CD4-positive, alpha-beta T cell treated with Interleukin-4 for 4 hours (primary cell): ENCODE data around the gene COG6.

Experiments
- DNase-seq: peaks from one replicate; pipeline ENCODE4 v3.0.0-alpha.2; 2020

The COG6 gene

DNA sequence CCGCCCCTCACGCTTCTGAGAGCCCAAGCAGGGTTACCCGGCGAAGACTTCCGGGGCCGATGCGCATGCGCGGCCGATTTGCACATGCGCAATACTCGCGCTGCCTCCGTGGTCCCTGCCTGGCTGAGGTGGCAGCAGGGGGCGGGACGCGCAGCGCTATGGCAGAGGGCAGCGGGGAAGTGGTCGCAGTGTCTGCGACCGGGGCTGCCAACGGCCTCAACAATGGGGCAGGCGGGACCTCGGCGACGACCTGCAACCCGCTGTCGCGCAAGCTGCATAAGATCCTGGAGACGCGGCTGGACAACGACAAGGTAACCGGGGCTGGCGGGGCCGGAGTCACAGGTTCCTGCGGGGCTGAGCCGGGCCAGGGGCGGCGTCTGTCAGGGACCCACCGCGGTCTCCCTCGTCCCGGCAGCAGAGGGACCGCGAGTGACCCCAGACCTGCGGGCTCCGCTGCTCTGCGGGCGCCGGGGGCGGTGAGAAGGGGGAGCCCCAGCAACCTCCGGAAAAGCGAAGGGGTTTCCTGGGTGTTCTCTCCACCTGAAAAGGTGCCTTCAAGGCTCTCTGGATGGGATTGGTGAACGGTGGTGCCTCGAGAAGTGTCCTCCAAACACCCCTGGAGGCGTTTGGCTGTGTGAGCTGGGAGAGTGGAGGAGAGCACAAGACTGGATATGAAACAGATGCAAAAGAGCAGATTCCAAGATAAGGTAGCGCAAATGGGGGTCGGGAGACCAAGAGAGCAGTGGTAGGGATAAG, at the start of gene COG6:
TSS of gene COG6 (plus strand) at position 94 of the 756 bp plus-strand sequence. CDS start at position 159, 65 bp downstream.
- DNase-seq: peak; percentile 92

DNA sequence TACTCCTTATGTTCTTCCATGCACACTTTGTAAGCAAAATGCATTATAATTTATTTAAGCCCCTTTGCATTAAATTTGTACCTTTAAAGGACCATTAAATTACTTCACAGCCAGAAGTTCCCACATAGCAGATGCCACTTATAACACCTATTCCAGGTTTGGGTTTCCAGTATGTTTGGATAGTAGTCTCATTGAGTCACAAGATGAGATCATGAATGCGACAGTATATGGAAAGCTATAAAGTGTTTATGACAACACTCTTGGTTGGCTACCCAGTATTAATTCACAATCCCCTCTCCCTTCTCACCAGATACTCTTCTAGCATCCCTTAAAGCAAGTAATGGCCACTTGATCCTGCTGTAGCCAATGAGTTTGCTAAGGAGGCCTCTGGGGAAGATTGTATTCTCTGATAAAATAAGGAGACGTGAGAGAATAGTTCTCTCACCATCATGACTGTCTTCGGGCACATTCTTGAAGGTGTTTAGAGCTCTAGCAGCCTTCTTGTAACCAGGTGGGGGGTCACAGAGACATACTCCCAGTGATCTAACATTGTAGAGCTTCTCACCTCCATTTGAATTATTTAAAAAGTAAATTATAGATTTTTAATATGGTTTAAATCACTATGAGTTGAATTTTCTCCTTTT, 49.7 kb upstream of the COG6 start:
- no peak for DNase-seq

DNA sequence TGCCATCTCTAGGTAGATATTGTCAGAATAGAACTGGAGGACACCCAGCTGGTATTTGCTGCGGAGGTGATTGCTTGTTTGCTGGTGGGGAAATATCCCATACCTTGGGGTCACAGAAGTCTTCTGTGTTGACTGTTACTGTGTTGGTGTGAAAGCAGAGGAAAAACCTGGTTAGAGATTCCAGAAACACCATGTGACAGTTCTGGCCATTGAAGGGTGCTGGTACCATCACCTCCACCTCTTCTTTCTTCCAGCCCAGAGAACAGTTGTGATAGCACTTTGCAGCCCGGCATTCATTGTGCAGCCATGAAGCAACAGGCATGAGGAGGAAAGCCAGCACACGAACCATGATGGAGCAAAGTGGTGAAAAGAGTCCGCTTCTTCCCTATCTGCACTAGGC, 47.6 kb upstream of the COG6 start:
- no peak for DNase-seq

DNA sequence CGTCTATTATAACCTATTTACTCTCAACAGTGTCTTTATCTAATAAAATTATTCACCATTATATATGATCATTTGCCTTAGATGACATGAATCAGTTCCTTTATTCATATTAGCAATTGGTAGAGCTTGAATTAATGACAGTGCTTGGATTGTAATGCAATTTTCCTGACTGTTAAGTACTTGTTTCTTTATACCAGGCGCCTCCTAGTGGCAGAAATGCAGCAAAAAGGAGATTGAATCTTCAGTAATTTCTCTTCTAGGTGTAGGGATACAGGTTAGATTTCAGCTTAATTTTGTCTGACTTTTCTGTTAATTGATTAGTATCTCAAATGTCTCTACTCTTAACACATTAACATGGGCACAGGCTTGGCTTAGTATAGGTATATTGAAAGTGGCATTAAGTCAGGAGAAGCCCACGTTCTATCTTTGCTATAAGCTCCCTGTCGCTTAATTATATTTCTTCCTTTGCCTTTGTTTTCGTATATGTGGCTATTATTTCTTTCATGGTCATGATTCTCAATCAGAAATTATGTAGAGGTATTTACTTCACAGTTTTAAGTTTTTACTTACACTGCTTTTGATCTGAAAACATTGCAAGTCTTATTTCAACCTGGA, 43.3 kb upstream of the COG6 start:
- DNase-seq: peak; percentile 69

DNA sequence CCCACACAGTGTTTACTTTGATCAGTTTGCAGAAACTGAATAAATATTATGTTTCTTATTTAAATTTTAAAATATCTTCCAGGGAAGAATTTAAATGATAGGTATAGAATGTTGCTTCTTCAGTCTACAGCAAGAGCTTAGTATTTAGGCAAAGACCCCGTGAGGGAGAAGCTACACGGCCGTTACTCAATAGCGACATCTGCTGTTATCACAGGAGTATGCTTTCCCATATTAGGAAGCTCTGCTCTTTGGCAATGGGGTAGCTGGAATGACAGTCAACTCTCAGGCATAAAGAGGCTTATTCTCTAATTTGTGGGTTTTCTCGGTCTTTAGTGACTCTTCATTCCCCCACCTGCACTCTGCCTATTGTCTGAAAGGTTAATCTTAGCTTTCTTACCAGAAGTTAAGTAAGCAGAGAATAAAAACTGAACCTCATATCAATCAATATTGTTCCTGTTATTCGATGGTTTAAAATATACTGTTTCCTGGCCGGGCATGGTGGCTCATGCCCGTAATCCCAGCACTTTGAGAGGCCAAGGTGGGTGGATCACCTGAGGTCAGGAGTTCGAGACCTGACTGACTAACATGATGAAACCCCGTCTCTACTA, 39.3 kb upstream of the COG6 start:
- peak; percentile 52 for DNase-seq

DNA sequence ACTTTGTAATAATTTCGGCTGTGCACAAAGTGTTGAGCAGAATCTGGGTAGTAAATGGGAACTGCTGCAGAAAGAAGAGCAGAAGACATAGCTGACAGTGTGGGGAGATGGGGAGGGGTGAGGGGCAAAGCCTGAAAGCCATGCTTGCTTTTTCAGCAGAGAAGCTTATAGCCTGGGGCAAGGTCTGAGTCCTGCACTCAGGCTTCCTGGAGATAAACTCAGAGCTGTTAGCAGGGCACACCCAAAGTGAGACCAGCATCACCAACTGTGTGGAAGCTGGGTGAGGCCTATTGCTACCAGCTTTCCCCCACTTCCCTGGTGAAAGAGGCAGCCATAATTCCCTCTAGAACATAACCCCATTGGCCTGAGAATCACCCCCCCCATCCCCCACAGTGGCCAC, 36.9 kb upstream of the COG6 start:
- DNase-seq: no peak

DNA sequence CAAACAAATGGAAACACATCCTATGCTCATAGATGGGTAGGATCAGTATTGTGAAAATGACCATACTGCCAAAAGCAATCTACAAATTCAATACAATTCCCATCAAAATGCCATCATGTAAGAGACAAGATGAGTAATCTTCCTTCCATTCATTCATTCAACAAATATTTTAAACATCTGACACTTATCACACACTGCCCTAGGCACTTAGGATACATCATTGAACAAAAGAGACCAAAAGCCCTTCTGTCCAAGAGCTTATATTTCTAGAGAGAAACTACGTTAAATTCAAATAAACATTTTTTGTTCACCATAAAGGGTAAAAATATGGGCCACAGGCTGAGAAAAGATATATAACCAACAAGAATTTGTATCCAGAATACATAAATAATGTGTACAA, 32.0 kb upstream of the COG6 start:
- DNase-seq: no peak

DNA sequence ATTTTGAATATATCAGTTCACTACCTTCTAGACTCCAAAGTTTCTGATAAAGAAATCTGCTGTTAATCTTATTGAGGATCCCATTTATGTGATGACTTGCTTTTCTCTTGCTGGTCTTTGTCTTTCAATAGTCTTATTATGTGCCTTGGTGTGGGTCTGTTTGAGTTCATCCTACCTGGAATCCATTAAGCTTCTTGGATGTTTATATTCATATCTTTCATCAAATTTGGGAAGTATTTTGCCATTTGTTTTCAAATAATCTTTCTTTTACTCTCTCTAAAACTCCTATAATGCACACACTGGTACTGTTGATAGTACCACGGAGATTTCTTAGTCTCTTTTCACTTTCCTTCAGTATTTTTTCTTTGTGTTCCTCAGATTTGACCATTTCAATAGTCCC, 24.2 kb upstream of the COG6 start:
- no peak for DNase-seq

DNA sequence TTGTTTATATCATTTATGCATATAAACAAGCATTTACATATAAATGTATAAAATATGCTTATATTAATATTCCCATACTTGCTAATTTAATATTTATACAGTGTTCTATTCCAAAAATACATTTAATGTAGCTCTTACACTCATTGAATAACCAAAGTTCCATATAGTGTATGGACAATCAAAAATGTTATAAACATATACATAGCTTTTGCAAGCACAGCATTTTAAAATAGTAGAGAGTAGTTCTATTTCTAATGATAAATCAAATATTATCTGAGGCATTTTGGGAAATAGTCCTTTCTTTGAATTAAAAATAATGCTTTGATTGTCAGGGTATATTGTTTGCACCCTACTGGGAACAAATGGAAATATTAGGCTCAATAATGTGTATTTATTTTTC, 22.5 kb upstream of the COG6 start:
- DNase-seq: no peak

DNA sequence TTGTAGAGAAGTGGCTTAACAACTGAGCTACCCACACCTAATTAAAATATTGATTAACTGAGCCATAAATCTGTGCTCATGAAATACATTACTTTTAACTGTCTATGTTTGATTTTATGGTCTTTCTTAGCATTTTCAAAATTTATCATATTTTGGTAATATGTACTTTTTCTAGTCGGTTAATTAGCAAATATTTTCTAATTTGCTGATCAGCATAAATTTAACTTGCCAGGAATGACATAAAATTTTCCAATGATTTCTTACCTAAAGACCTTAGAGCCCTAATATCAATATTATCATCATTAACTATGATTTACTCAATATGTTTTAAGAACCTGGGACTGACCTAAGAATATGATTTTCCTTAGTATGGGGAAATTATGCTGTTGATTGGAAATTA, 19.9 kb upstream of the COG6 start:
- DNase-seq: no peak

DNA sequence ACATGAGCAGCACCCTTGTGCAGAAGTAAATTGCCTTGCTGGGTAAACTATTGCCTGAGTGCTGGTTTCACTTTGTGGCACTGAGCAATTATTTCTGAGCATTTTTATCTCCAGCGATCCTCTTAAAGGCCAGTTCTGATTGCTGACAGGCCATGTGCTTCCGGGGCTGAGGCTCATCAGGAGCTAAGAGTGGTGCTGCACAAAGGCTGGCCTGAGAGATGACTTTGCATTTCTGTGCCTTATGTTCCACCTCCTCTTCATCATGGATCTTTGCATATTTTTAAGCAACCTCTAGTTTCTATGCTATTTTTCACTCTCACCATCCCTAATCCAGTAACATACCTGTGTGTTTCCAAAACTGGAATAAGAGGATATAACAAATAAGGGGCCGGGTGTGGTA, 17.6 kb upstream of the COG6 start:
- DNase-seq: no peak

DNA sequence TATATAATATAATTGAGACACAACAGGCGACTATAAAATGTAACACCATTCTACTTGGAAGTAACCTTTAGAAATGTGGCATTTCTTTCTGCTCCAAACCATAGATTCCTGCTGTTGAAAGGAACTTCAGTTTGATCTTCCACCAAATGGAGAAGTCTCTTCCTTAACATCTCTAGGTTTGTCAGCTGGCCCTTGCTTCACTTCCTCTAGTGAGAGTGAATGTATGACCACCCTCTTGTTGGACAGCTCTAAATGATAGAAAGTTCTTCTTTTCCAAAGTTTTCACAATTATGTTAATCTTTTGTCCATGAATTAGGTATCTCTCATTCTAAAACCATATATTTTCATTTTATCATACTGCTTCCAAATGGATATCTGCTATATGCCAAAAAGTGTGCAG, 13.8 kb upstream of the COG6 start:
- no peak for DNase-seq

DNA sequence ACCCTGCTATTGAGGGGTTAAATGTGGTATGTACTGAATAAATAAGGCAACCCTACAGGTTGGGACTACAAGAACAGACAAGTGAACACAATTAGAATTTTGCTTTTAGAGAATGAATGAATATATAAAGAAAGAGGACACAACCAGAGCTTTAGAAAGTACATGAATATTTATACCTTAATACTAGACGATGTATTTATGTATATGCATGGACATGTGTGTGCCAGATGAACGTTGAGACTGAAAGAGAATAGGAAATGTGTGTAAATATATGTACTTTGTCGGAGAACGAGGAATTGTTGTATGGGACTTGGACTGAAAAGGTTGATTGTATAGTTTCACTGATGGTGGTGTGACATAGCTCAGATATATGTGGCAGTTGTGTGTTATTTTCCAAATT, 9.3 kb upstream of the COG6 start:
- no peak for DNase-seq

DNA sequence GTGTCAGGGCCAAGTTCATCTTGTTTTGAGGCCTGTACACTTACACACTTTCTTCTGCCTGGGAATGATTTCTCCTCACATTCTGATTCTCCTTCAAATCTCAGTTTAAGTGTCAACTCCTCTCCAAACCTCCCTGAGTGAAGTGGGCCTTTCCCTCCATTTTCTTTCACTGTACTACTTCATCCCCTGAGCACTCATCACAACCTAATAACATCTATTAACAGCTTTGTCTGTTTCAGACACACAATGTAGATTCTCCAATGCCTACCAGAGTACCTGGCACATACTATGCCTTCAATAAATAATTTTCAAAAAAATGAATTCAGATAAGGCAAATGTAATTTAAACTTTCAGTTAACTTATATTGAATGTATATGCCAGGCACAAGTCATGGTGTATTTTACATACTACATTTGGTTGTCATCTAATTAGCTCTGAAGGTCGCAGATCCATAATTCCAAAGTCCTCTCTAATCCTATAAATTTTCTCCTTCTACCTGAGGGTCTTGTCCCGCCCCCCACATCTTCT, 357 bp upstream of the COG6 start:
- no peak for DNase-seq

DNA sequence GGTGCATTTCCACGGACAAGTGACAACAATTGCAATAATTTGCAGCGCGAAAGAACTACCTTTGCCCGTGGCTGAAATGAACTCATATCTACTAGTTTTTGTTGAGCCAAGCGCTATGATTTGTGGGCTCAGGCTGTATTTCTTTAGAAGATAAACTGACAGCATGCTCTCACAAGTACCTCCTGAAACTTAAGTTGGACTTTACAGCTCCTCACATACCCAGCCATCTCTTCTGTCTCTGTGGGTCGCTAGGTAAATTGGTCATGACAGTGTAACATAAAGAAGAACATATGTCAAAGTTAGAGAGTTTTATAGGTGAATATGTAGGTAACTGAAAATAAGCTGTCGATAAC, 839 bp downstream of the COG6 start:
- DNase-seq: no peak

DNA sequence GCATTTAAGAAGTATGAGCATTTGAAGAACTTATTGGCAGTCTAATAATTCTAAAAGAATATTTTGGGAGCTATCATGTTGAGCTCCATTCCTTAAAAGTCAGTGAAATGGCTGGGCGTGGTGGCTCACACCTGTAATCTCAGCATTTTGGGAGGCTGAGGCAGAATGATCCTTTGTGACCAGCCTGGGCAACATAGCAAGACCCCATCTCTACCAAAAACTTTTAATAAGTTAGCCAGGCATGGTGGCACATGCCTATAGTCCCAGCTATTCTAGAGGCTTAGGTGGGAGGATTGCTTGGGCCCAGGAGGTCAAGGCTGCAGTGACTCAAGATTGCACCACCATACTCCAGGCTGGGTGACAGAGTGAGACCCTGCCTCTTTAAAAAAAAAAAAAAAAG, 8.0 kb downstream of the COG6 start:
- DNase-seq: no peak

DNA sequence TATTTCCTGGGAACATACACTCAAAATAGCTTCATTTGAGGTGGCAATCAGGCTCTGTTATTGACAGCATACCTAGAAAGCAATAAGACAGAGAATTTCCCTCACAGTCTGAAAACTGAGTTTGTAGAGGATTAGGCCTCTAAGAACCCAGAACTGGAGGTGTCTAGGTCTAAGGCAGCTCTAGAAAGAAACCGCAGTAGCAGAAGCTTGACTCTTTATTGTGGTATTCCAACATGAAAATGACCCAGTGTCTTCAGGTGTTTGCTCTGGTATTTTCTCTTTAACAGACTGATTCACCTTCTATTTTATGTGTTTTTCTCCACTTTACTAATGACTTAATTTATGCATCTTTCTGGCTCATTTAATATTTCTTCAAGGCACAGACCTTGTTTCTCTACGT, 8.5 kb downstream of the COG6 start:
- no peak for DNase-seq

DNA sequence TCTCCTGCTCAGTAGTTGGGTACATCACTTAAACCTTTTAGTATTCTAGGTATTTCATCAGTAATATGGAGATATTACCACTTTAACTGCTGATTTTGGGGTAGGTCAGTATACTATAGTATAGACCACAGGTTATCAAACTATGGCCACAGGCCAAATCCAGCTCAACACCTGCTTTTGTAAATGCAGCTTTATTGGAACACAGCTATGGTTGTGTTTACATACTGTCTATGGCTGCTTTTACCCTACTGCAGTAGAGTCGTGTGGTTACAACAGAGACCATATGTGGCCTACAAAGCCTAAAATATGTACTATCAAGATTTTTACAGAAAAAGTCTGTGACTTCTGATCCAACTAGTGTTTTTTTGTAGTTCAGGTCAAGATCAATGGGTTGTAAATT, 10.3 kb downstream of the COG6 start:
- DNase-seq: no peak

DNA sequence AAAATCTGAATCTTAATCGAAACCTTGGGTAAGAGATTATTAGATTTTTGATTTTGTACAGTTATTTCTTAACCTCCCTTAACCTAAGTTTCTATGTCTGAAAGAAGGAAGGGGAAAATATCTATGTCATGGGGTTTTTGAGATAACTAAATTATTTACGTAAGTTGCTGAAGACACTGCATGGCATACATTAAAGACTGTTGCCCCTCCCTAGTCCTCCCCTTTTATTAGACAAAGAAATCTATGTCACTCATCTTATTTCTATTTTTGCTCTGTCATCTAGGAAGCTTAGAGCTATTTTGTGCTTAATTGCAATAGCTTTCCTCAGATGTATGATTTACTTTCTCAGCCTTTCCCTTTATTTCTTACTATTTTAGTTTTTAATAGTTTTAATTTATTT, 15.0 kb downstream of the COG6 start:
- no peak for DNase-seq

DNA sequence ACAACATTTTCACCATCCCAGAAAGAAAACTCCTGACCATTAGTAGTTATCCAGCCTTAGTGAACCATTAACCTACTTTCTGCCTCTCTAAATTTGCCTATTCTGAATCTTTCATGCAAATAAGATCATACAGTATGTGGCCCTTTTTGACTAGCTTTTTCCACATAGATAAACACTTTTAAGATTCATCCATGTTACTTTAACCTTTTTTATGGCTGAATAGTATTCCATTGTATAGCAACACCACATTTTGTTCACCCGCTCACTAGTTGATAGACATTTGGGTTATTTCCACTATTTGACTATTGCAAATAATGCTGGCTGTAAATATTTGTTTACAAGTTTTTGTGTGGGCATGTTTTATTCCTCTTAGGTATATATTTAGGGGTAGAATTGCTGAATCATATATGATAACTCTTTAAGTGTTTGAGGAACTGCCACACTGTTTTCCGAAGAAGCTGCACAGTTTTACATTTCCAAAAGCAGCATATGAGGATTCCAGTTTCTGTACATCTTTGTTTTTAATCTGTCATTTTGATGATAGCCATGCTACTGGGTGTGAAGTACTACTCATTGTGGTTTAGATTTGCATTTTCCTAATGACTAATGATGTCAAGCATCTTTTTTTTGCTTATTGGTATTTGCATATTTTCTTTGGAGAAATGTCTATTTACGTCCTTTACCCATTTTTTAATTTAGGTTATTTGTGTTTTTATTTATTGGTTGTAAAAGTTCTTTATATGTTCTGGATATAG, 17.1 kb downstream of the COG6 start:
- no peak for DNase-seq

DNA sequence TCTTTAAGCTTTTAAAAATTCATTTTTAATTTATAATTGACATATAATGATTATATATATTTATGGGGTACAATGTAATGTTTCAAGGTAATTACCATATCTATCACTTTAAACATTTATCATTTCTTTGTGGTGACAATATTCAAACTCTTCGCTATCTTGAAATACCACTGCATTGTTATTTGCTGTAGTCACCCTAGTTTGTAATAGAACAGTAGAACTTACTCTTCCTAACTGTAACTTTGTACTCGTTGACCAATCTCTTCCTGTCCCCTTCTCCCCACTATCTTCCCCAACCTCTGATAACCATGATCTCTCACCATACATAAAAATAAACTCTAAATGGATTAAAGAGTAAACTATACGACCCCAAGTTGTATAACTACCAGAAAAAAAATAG, 20.4 kb downstream of the COG6 start:
- DNase-seq: no peak

DNA sequence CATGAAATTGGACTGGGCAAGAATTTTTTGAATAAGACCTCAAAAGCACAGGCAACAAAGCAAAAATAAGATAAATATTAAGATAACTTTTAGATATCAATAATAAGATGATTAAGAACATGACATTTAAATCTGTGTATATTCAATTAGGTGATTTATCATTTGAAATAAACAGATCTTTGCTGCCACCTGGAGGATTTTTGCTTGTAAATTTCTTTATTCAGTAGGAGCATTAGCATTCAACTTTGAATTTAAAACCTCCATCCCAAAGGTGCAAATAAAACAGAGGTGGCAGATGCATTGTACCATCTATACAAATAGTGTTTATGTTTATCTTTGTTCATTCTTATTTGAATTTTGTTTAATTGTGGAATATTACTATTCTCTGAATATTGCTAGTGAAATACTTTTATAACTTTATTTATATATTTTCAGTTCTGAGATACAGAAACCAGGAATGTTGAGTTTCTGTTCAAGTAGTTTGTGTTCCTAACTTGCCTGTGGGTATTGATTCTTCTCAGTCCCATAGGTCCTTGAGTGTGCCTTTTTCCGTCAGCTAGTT, 20.9 kb downstream of the COG6 start:
- peak; percentile 63 for DNase-seq

DNA sequence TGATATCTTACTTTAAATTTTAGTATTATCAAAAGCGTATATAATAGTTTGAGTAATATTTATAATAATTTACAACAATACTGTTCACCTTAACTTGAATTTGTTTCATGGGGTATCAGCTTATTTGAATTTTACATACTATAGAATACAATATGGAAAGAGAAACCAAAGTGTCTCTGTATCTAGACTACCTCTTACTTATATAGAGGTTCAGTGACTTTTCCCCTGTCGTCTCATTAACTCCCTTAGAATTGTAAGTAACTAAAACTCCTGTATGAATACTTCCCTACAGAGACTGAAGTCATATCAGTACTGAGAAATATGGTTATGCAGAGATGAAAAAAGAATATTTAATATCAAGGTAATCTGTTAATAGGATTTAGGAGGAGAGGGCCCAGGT, 26.8 kb downstream of the COG6 start:
- DNase-seq: no peak
